Stimulated activated CD8-positive, alpha-beta memory T cell treated with anti-CD3 and anti-CD28 coated beads, Interleukin-7, amount 100 ng/mL, for 1 hour (primary cell): Measurements from ENCODE around the gene BANK1.

Experiments used
- DNase-seq, 2 donors: peaks; one replicate each; pipeline ENCODE4 v3.0.0-alpha.2; 2020; ENCODE audit warnings: low read depth in 2 of 2

The BANK1 gene

GRCh38 chr4:101813604-101814003 lies 23.1 kb downstream of the BANK1 start:
- DNase-seq = no peak

DNA sequence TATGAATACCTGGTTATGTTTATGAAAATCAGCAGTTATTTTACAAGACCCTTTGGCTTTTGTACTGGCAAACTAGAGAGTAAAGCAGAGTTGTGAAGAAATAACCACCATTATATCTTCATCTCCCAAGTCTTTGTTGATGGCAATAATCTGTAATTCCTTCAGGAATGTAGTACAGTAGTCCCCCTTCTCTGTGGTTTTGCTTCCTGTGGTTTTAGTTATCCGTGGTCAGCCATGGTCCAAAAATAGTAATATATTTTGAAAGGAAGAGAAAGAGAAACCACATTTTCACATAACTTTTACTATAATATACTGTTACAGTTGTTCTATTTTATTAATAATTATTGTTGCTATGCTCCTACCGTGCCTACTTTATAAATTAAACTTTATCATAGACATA lies 27.8 kb downstream of the BANK1 start:
- no peak for DNase-seq

DNA sequence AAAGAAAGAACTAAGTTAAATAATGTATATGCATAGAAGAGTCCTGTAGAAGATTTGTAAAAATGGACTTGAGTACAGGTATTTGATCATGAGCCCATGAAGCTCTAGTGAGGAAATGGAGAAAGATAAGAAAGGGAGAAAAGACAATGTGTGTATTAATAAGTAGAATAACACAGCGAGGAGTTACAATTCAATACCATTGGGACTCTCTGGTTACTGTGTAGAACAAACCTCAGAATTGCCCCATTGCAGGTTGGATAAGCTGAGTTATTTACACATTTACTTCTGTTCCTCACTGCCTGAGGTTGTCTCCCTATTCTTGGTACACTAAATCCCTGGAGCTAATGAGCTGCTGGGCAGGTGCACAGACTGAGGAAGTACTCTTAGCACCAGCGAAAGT lies 33.3 kb downstream of the BANK1 start:
- no peak for DNase-seq

- no peak for DNase-seq
These were observed 34.0 kb downstream of the BANK1 start for GRCh38 chr4:101824500-101824899.

DNA sequence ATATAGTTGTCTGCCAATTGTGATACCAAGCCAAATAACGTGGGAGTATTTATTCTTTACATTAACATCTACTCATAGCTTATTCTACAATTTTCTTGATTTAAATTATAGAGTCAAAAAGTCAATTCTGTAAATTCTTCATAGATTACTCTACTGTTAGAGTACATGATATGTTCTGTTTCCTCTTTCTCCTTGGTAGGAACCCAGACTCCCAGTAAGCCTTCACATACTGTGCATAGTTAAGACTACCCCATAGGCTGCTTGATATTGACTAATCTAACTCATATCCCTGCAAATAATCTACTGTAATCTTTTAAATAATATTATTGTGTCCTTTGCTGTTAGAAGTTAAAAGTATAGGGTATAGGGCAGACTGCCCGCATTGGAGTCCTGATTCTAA lies 35.4 kb downstream of the BANK1 start:
- no peak for DNase-seq

DNA sequence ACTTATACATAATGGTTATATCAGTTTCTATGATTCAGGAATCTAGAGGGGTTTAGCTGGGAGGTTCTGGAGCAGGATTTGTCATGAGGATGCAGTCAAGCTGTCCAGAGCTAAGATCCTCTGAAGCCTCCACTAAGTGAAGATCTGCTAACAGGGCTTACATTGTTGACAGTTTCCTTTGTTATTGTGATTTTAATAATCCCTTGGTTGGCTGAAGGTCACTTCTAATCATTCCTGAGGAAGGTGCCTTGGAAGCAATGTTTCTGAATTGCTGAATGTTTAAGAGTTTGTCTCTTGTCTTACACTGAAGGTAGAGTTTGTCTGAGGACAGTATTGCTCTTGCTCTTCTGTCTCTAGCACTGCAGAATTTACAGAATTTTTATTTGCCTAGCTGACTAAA lies 41.3 kb downstream of the BANK1 start:
- no peak for DNase-seq

GRCh38 chr4:101833480-101833879 lies 43.0 kb downstream of the BANK1 start:
- no peak for DNase-seq

DNA sequence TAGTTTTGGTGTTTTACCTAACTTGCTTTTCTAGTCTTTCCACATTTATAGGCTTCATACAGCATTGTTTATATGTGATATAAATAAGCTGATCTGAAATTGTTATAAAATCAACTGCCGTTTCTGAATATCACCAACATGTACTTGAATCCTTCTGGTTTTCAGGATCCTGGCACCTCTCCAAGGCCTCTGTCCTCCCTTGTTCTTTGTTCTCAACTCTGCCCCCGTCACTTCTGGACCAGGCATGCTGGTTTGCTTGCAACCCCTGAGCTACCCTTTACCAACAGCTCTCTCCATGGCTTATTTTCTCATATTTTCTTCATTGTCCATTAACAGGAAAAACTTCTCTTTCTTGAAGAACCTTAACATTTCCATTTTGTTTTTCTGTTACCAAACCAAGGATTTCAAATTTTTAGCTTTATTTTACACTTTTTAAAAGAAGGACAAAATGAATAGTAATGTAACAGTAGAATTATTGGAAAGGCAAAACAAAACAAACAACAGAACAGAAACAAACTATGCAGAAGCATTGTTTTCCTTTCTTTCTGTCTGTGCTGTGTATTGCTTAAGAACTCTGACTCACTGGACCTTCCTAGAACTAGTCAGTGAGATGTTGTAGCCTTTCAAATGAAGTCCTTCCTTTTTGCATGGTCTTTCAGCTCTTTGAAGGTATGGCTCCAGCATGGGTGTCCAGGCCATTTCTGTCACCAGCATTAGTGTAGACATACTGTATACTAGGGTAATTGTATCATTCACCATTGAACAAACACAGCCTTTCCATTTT lies 44.8 kb downstream of the BANK1 start:
- no peak for DNase-seq

GRCh38 chr4:101843054-101843453 lies 52.5 kb downstream of the BANK1 start:
- DNase-seq = no peak

- DNase-seq = no peak
These were observed 56.0 kb downstream of the BANK1 start for GRCh38 chr4:101846550-101846949.

GRCh38 chr4:101850698-101851097 lies 60.2 kb downstream of the BANK1 start:
- DNase-seq = no peak

- no peak for DNase-seq
These were observed 61.1 kb downstream of the BANK1 start for GRCh38 chr4:101851672-101852071.

DNA sequence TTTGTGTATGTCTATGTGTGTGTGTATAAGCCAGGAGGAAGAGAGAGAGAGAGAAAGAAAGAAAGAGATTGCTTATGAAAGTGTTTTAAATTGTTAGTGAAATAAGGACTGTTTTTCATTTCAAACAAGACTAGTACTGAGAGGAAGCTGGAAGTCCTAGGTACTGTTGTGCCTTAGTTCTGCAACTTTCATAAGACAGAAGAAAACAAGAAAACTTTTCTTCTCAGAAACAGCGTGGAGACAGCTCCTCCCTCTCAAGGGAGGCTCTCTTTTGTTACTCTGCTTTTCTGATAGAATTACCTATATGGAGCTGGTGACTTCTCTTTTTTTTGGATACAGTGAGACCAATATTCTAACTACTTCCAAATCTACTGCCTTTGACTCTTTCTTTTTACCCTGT lies 62.5 kb downstream of the BANK1 start:
- DNase-seq = no peak

DNA sequence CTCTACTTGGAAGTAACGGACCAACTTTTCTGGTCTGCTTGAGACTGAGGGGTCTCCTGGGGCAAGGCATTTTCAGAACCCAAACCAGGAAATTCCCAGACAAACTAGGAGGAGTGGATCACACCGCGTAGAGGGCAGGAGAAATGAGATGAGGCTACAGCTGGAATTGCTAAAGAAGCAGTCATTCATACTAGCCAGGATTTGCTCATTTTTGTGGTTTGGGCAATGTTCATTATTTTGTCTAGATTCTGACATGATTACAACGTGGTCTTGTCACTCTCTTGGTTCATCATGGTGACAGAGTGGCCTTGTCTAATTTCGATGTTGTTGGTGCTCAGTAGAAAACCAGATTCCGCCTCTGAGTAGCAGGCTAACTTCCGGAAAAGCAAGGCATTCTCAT lies 63.2 kb downstream of the BANK1 start:
- no peak for DNase-seq

DNA sequence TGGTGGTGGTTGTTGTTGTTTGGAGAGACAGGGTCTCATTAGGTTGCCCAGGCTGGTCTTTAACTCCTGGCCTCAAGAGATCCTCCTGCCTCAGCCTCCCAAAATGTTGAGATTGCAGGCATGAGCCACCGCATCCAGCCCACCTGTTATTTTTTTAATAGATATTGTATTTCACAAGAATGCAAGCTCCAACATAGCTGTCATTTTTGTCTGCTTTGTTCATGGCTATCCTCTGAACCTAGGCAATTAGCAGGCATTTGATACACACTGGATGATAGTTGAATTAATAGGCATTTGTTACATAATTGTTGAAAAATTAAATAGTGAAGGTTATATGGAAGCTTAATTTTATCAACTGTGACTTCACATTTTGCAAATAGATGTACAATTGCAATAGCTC lies 64.7 kb downstream of the BANK1 start:
- DNase-seq = no peak

DNA sequence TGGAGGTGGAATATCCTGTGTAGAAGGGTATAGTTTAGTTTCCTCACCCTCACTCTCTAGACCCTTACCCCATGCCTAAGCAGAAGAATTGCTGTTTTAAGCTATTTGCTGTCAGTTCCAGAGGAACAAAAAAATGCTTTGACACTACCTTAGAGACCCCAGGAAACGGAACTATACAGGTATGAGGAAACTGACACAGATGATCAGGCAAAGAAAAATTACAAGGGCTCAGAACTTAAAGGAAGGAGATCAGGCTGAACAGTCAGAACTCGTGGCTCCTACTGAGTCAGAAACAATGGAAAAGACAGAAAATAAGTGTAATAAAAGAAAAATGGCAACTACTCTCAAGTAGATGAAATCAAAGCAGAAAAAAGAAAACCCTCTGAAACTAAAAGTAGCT lies 65.6 kb downstream of the BANK1 start:
- no peak for DNase-seq

GRCh38 chr4:101857176-101857575 lies 66.6 kb downstream of the BANK1 start:
- DNase-seq = no peak

DNA sequence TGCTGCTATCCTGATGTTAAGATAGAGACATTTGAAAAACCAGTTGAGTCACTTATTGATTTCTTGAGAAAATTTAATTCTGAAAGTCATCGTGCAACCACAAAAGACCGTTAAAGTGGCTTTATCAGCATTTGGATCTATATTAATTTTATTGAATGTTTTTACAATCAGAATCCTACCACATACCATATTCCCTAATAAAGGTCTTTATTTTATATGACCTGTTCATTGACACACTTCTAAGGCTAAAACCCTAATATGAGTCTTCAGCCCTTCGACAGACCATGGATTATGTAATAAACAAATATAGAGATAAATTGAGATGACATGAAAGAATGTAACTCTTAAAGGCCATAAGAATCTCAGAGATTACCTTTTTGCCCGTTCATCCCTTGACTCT lies 68.1 kb downstream of the BANK1 start:
- DNase-seq = no peak

GRCh38 chr4:101862595-101862994 lies 72.1 kb downstream of the BANK1 start:
- DNase-seq = no peak

DNA sequence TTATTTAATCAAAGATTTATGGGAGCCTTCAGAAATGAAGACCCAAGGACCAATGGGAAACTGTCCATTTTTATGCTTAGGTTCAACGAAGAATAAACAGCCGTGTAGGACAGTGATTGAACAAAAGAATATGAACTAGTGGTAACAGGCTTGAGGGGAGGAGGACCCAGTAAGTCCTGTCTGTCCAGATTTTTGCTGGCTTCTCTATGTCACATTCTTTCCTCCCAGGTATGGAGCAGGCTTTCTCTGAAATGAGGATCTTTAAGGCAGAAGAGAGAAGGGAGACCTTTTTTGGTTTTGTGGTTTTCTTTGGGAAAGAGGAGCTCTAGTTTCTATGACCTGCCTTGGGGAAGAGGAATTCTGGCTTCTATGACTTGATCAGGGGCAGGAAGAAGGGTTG lies 74.1 kb downstream of the BANK1 start:
- DNase-seq = no peak

GRCh38 chr4:101865501-101866062 lies 75.1 kb downstream of the BANK1 start:
- DNase-seq = no peak

- DNase-seq = no peak
These were observed 80.3 kb downstream of the BANK1 start for GRCh38 chr4:101870874-101871273.

GRCh38 chr4:101871962-101872676 lies 81.6 kb downstream of the BANK1 start:
- no peak for DNase-seq
